HG02588 (cell line): ENCODE results near the gene NUDT13.

ENCODE experiments used
- ATAC-seq: cut with Tn5 transposase; IDR thresholded peaks from one replicate; pipeline ENCODE4 v1.9.1; 2021; ENCODE audit warnings: mild to moderate bottlenecking, moderate library complexity; ENCODE audit not compliant: unreplicated experiment

NUDT13 gene

GRCh38 chr10:73110345-73110849 lies at the start of gene NUDT13:
Gene NUDT13 (plus strand): TSS chr10:73110455. CDS start chr10:73114366, 3,911 bp downstream.
- ATAC-seq, result peak; percentile 67

- no peak for ATAC-seq
Observed at GRCh38 chr10:73060738-73061635, 49.3 kb upstream of the NUDT13 start.

- no peak for ATAC-seq
Observed at GRCh38 chr10:73061743-73062142, 48.5 kb upstream of the NUDT13 start.

- no peak for ATAC-seq
Observed at GRCh38 chr10:73065441-73065840, 44.8 kb upstream of the NUDT13 start.

GRCh38 chr10:73073627-73074026 lies 36.6 kb upstream of the NUDT13 start:
- ATAC-seq, result no peak

- ATAC-seq, result no peak
Observed at GRCh38 chr10:73075829-73076228, 34.4 kb upstream of the NUDT13 start.

- ATAC-seq, result no peak
Observed at GRCh38 chr10:73076360-73077183, 33.7 kb upstream of the NUDT13 start.

- peak; percentile 52 for ATAC-seq
Observed at GRCh38 chr10:73079779-73080541, 30.3 kb upstream of the NUDT13 start.

- no peak for ATAC-seq
Observed at GRCh38 chr10:73083221-73083620, 27.0 kb upstream of the NUDT13 start.

GRCh38 chr10:73084209-73084608 lies 26.0 kb upstream of the NUDT13 start:
- ATAC-seq, result no peak

GRCh38 chr10:73086816-73087215 lies 23.4 kb upstream of the NUDT13 start:
- no peak for ATAC-seq

GRCh38 chr10:73088304-73088703 lies 22.0 kb upstream of the NUDT13 start:
- ATAC-seq, result no peak

- ATAC-seq, result no peak
Observed at GRCh38 chr10:73092830-73093229, 17.4 kb upstream of the NUDT13 start.

- no peak for ATAC-seq
Observed at GRCh38 chr10:73093922-73094850, 16.1 kb upstream of the NUDT13 start.

- no peak for ATAC-seq
Observed at GRCh38 chr10:73094986-73095480, 15.2 kb upstream of the NUDT13 start.

GRCh38 chr10:73095481-73096021 lies 14.7 kb upstream of the NUDT13 start:
- ATAC-seq, result no peak

GRCh38 chr10:73096041-73096448 lies 14.2 kb upstream of the NUDT13 start:
- ATAC-seq, result peak; percentile 26

GRCh38 chr10:73096449-73097304 lies 13.6 kb upstream of the NUDT13 start, which contains the start of gene P4HA1:
Gene P4HA1 (minus strand): TSS chr10:73096866. CDS start chr10:73074883, 21,983 bp downstream.
- ATAC-seq, result peak; percentile 84
